Glutamatergic neuron (in vitro differentiated cells): ENCODE measurements around the gene BTBD9. TPM values are rescaled to one million over a fixed set of nuclear protein-coding genes. Genes with fewer than 3 reads are reported as not detected.

Experiments
- DNase-seq: peaks from one replicate; pipeline ENCODE4 v3.0.0; 2022
- H3K27ac Mint-ChIP-seq: one replicate; pipeline ENCODE4 v1.8.0; 2020; ENCODE audit warnings: mild to moderate bottlenecking, mixed read lengths, inconsistent platforms; ENCODE audit not compliant: unreplicated experiment
- H3K27me3 Mint-ChIP-seq: one replicate; pipeline ENCODE4 v1.8.0; 2020; ENCODE audit warnings: mild to moderate bottlenecking, moderate library complexity, mixed read lengths, inconsistent platforms; ENCODE audit not compliant: unreplicated experiment
- H3K36me3 Mint-ChIP-seq: one replicate; pipeline ENCODE4 v1.8.0; 2020; ENCODE audit warnings: mild to moderate bottlenecking, mixed read lengths, inconsistent platforms; ENCODE audit not compliant: unreplicated experiment
- H3K4me1 Mint-ChIP-seq: one replicate; pipeline ENCODE4 v1.8.0; 2020; ENCODE audit warnings: mild to moderate bottlenecking, low read depth, mixed read lengths, inconsistent platforms; ENCODE audit not compliant: unreplicated experiment
- H3K4me3 Mint-ChIP-seq: one replicate; pipeline ENCODE4 v1.8.0; 2020; ENCODE audit warnings: mild to moderate bottlenecking, mixed read lengths, inconsistent platforms; ENCODE audit not compliant: unreplicated experiment
- H3K9me3 Mint-ChIP-seq: one replicate; pipeline ENCODE4 v1.8.0; 2020; ENCODE audit warnings: mild to moderate bottlenecking, moderate library complexity, mixed read lengths, inconsistent platforms; ENCODE audit not compliant: unreplicated experiment
- CTCF ChIP-seq: fragments of 200-600 bp; sonication (generic); IDR thresholded peaks from one replicate; pipeline ENCODE4 v1.5.0; 2021; ENCODE audit not compliant: partially characterized antibody, unreplicated experiment
- total RNA-seq: library from RNA; stranded (reverse); fragmentation: NEBNext Ultra II Directional; extraction: Animal tissue kit (Norgen Biotek cat#: 25700); gene quantifications from one replicate; pipeline ENCODE4 v1.2.1, GENCODE V29; 2021; ENCODE audit not compliant: unreplicated experiment

Gene BTBD9
- total RNA-seq, 1 donor from 2014 or later, result 18.8 TPM

DNA sequence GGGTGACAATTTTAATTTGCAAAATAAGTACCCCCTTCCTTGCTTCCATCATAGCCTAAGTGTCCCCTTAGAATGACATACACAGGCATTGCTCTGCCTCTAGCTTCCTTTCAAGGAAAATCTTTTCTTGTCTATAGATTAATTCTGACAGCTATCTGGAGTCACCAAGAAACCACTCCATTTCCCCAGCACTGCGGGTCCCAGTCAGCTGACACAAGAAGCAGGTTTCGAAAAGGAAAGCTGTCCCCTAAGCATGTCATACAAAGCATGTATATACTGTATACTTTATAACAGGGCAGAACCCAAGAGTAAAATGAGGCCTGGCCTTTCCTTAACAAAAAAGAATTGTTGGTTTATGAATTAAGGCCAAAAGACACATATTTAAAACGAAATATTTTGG is 273.5 kb downstream of the BTBD9 start:
- no peaks in the 10 kb centered on the region for H3K9me3 Mint-ChIP-seq
- no peak overlapping the region for H3K27ac Mint-ChIP-seq
- H3K27me3 Mint-ChIP-seq, result no peaks in the 10 kb centered on the region
- no peak overlapping the region for H3K4me3 Mint-ChIP-seq
- no peak for TF ChIP-seq CTCF
- H3K36me3 Mint-ChIP-seq, result no peaks in the 10 kb centered on the region
- H3K4me1 Mint-ChIP-seq, result peaks cover 10% of the 10 kb centered on the region
- DNase-seq, result no peak

GRCh38 chr6:38364775-38365174 is 275.0 kb downstream of the BTBD9 start:
- Mint-ChIP-seq H3K27ac (no peak overlapping the region), H3K36me3 (no peaks in the 10 kb centered on the region), H3K27me3 (no peaks in the 10 kb centered on the region), H3K4me3 (no peak overlapping the region), H3K4me1 (peaks cover 2% of the 10 kb centered on the region), H3K9me3 (no peaks in the 10 kb centered on the region)
- no peak for TF ChIP-seq CTCF
- DNase-seq, result no peak

DNA sequence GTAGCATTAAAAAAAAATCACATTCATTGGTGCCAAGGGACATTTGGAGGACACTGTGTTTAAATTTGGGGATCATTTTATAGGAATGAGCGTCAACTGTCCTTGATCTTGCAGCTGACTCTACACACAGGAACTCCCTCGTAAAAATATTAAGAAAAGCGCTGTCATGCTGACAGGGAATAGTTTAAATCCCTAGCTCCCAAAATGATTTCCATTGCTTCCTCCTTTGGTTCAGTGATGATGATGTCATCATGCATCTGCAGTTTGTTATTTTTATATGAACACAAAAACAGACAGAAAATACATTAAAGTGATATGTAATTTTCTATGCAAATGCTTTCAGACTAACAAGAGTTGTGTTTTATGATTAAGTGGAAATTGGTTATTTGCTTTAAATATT is 275.6 kb downstream of the BTBD9 start:
- TF ChIP-seq CTCF, result no peak
- Mint-ChIP-seq H3K4me1 (no peaks in the 10 kb centered on the region), H3K27me3 (no peaks in the 10 kb centered on the region), H3K36me3 (no peaks in the 10 kb centered on the region), H3K4me3 (no peak overlapping the region), H3K9me3 (no peaks in the 10 kb centered on the region), H3K27ac (no peak overlapping the region)
- no peak for DNase-seq

DNA sequence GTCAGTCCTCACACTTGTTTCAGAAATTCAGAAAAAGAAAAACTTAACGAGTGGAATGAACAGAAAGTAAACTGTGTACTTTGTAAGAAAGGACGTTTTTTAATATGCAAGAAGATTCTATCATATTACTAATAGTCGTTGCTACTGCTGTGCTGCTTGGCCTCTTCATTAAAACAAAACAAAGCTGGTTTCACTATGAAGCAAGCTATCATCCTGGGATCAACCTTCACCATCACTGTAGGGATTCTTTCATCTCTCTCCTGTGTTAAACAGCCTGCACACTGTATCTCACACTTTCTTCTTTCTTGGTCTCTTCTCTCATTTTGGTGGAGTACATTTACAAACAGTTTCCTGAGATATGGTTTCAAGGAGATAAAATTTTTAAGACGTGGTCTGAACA is 284.2 kb downstream of the BTBD9 start:
- Mint-ChIP-seq H3K4me1 (peaks cover 8% of the 10 kb centered on the region), H3K36me3 (no peaks in the 10 kb centered on the region), H3K9me3 (peaks cover 3% of the 10 kb centered on the region), H3K27ac (no peak overlapping the region), H3K27me3 (peaks cover 3% of the 10 kb centered on the region), H3K4me3 (no peak overlapping the region)
- no peak for TF ChIP-seq CTCF
- no peak for DNase-seq

DNA sequence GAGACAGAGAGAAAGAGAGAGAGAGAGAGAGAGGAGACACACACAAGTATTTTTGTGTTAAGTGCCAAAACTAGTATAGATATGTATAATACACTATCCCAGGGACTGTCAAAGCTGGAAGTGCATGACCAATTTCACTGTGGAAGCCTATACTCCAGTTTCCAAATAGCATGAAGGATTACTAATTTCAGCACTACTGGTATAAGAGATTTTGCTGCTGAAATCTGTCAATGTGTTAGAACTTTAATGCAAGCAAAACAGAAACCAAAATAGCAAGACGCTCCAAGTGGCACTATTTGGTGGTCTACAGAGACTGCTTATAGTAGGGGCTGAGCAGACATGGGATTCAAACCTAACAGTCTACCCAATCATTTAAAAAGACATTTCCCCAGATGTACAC is 284.8 kb downstream of the BTBD9 start:
- Mint-ChIP-seq H3K4me3 (no peak overlapping the region), H3K36me3 (no peaks in the 10 kb centered on the region), H3K27ac (no peak overlapping the region), H3K9me3 (peaks cover 3% of the 10 kb centered on the region), H3K4me1 (peaks cover 8% of the 10 kb centered on the region), H3K27me3 (peaks cover 3% of the 10 kb centered on the region)
- no peak for DNase-seq
- no peak for TF ChIP-seq CTCF
